Skeletal muscle tissue (tissue), 4 donors: ENCODE measurements around the gene EIF4G3. TPM values are rescaled to one million over a fixed set of nuclear protein-coding genes. Genes with fewer than 3 reads are reported as not detected.
"Not testable (repeated sequence)": the region's sequence is repeated elsewhere in the genome, so short reads cannot be mapped to it uniquely, and the experiment has no call there.

ENCODE experiments used
- H3K27ac ChIP-seq: one replicate; pipeline ENCODE4 v1.7.0; 2013; ENCODE audit warnings: mild to moderate bottlenecking, low read depth, low read length, inconsistent platforms
- H3K27me3 ChIP-seq, 3 donors: one replicate each; pipeline ENCODE4 v1.7.0; 2013; ENCODE audit warnings: low read length in 3 of 3; ENCODE audit not compliant: control insufficient read depth in 3 of 3, insufficient read depth in 3 of 3
- H3K36me3 ChIP-seq, 3 donors: one replicate each; pipeline ENCODE4 v1.7.0; 2013; ENCODE audit warnings: low read length in 3 of 3; ENCODE audit not compliant: control insufficient read depth in 3 of 3, insufficient read depth in 3 of 3
- H3K4me1 ChIP-seq, 3 donors: one replicate each; pipeline ENCODE4 v1.7.0; 2013; ENCODE audit warnings: low read length in 3 of 3, mild to moderate bottlenecking in 3 of 3; ENCODE audit not compliant: control insufficient read depth in 3 of 3, insufficient read depth in 3 of 3
- H3K4me3 ChIP-seq, 3 donors: one replicate each; pipeline ENCODE4 v1.7.0; 2013; ENCODE audit warnings: low read length in 3 of 3
- H3K9ac ChIP-seq, 3 donors: one replicate each; pipeline ENCODE4 v1.7.0; 2013; ENCODE audit warnings: low read length in 3 of 3, mild to moderate bottlenecking in 3 of 3, moderate library complexity in 2 of 3, low read depth in 1 of 3
- H3K9me3 ChIP-seq, 3 donors: one replicate each; pipeline ENCODE4 v1.7.0; 2013; ENCODE audit warnings: low read length in 3 of 3; ENCODE audit not compliant: control insufficient read depth in 3 of 3
- total RNA-seq: library from RNA; depleted of rRNA; stranded (reverse); fragments of >200 nt; gene quantifications from one replicate; pipeline ENCODE4 v1.2.3, GENCODE V29; 2014
- donor health status: Osteomylitis.

Gene EIF4G3
- total RNA-seq, 1 donor from 2014 or later, result 23.5 TPM

- H3K27me3 ChIP-seq, H3K4me3 ChIP-seq, H3K27ac ChIP-seq, H3K36me3 ChIP-seq, H3K9me3 ChIP-seq, H3K9ac ChIP-seq: not testable (repeated sequence)
- H3K4me1 ChIP-seq, result peaks cover 20 to 24% (median 22%) of the 10 kb centered on the region in 3 donors
Measured at GRCh38 chr1:21173096-21173495, 3.6 kb downstream of the EIF4G3 start.

GRCh38 chr1:21170837-21171236 lies 5.9 kb downstream of the EIF4G3 start:
- not testable (repeated sequence) for H3K4me3 ChIP-seq, H3K36me3 ChIP-seq, H3K27me3 ChIP-seq, H3K9ac ChIP-seq, H3K9me3 ChIP-seq
- Histone ChIP-seq H3K4me1 (peaks cover 16 to 20% (median 18%) of the 10 kb centered on the region in 3 donors), H3K27ac (peak overlapping the region; percentile 42)

- Histone ChIP-seq H3K9ac (no peak overlapping the region), H3K4me3 (no peak overlapping the region), H3K27me3 (no peaks in the 10 kb centered on the region), H3K27ac (no peak overlapping the region), H3K9me3 (no peaks in the 10 kb centered on the region), H3K36me3 (no peaks in the 10 kb centered on the region), H3K4me1 (peaks cover 9 to 19% (median 16%) of the 10 kb centered on the region in 3 donors)
Measured at GRCh38 chr1:21168444-21168843, 8.3 kb downstream of the EIF4G3 start.

- H3K36me3 ChIP-seq, result peaks cover 0 to 2% (median 2%) of the 10 kb centered on the region in 3 donors
- H3K9me3 ChIP-seq, result no peaks in the 10 kb centered on the region
- no peak overlapping the region for H3K27ac ChIP-seq
- H3K9ac ChIP-seq, result no peak overlapping the region
- no peak overlapping the region for H3K4me3 ChIP-seq
- no peaks in the 10 kb centered on the region for H3K27me3 ChIP-seq
- H3K4me1 ChIP-seq, result peaks cover 0 to 15% (median 11%) of the 10 kb centered on the region in 3 donors
Measured at GRCh38 chr1:21165646-21166045, 11.1 kb downstream of the EIF4G3 start.

GRCh38 chr1:21165076-21165475 lies 11.6 kb downstream of the EIF4G3 start:
- Histone ChIP-seq H3K36me3 (peaks cover 0 to 2% (median 2%) of the 10 kb centered on the region in 3 donors), H3K27ac (peak overlapping the region; percentile 29), H3K9me3 (no peaks in the 10 kb centered on the region)

GRCh38 chr1:21164266-21164665 lies 12.4 kb downstream of the EIF4G3 start:
- H3K4me3 ChIP-seq, result no peak overlapping the region
- H3K36me3 ChIP-seq, result peaks cover 0 to 2% (median 2%) of the 10 kb centered on the region in 3 donors
- no peaks in the 10 kb centered on the region for H3K27me3 ChIP-seq
- H3K9me3 ChIP-seq, result no peaks in the 10 kb centered on the region
- no peak overlapping the region for H3K9ac ChIP-seq
- H3K4me1 ChIP-seq, result peaks cover 0 to 15% (median 11%) of the 10 kb centered on the region in 3 donors
- H3K27ac ChIP-seq, result peak overlapping the region; percentile 29

More at GRCh38 chr1:21165076-21165475, 11.6 kb downstream of the EIF4G3 start:
- Histone ChIP-seq H3K4me3 (no peak overlapping the region), H3K9ac (no peak overlapping the region), H3K27me3 (no peaks in the 10 kb centered on the region), H3K4me1 (peaks cover 0 to 15% (median 11%) of the 10 kb centered on the region in 3 donors)

- Histone ChIP-seq H3K36me3 (peaks cover 0 to 2% (median 2%) of the 10 kb centered on the region in 3 donors), H3K4me1 (peaks cover 0 to 15% (median 11%) of the 10 kb centered on the region in 3 donors), H3K4me3 (no peak overlapping the region), H3K27me3 (no peaks in the 10 kb centered on the region), H3K9ac (no peak overlapping the region), H3K27ac (no peak overlapping the region), H3K9me3 (no peaks in the 10 kb centered on the region)
Measured at GRCh38 chr1:21162740-21163464, 13.8 kb downstream of the EIF4G3 start.

- Histone ChIP-seq H3K36me3 (peaks cover 0 to 2% (median 2%) of the 10 kb centered on the region in 3 donors), H3K4me3 (no peak overlapping the region), H3K27me3 (no peaks in the 10 kb centered on the region), H3K9me3 (no peaks in the 10 kb centered on the region), H3K4me1 (peaks cover 0 to 15% (median 11%) of the 10 kb centered on the region in 3 donors), H3K9ac (no peak overlapping the region), H3K27ac (no peak overlapping the region)
Measured at GRCh38 chr1:21161842-21162241, 14.9 kb downstream of the EIF4G3 start.

GRCh38 chr1:21160263-21160796 lies 16.4 kb downstream of the EIF4G3 start:
- H3K27me3 ChIP-seq, result no peaks in the 10 kb centered on the region

GRCh38 chr1:21157868-21158267 lies 18.8 kb downstream of the EIF4G3 start:
- H3K4me3 ChIP-seq, result no peak overlapping the region
- H3K36me3 ChIP-seq, result peaks cover 0 to 2% (median 2%) of the 10 kb centered on the region in 3 donors
- H3K9me3 ChIP-seq, result no peaks in the 10 kb centered on the region
- no peaks in the 10 kb centered on the region for H3K27me3 ChIP-seq
- no peak overlapping the region for H3K27ac ChIP-seq
- no peak overlapping the region for H3K9ac ChIP-seq
- H3K4me1 ChIP-seq, result peaks cover 3 to 6% (median 4%) of the 10 kb centered on the region in 3 donors

More at GRCh38 chr1:21160263-21160796, 16.4 kb downstream of the EIF4G3 start:
- Histone ChIP-seq H3K27ac (no peak overlapping the region), H3K9ac (no peak overlapping the region), H3K9me3 (no peaks in the 10 kb centered on the region), H3K36me3 (peaks cover 0 to 2% (median 2%) of the 10 kb centered on the region in 3 donors), H3K4me3 (no peak overlapping the region), H3K4me1 (peaks cover 0 to 15% (median 11%) of the 10 kb centered on the region in 3 donors)
